ENCODE results near the gene RAB43. TPM values are rescaled to one million over a fixed set of nuclear protein-coding genes. Genes with fewer than 3 reads are reported as not detected.
"Not testable (repeated sequence)": the region's sequence is repeated elsewhere in the genome, so short reads cannot be mapped to it uniquely, and the experiment has no call there.

The RAB43 gene
- total RNA-seq, 4 donors from 2014 or later: 9.1 to 18.7 (median 11.3) TPM

DNA sequence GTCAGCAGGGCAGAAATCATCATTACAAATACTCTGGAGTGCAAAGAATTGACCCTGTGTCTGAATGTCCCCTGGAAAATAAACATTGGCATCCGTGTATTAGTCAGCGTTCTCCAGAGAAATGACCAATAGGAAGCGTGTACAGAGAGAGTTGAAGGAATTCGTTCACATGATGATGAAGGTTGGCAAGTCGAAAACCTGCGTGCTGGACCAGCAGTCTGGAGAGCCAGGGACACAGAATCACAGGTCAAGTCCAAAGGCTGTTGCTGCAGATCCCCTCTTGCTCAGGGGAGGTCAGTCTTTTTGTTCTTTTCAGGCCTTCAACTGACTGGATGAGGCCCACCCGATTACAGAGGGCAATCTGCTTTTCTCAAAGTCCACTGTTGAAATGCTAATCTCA, 44.4 kb downstream of the RAB43 start:
- H3K4me1 ChIP-seq: no peaks in the 10 kb centered on the region
- DNase-seq: no peak
- H3K27me3 ChIP-seq: no peaks in the 10 kb centered on the region
- H3K27ac ChIP-seq: no peak overlapping the region
- H3K36me3 ChIP-seq: no peaks in the 10 kb centered on the region
- H3K9me3 ChIP-seq: no peaks in the 10 kb centered on the region
- H3K4me3 ChIP-seq: no peak overlapping the region
- TF ChIP-seq POLR2A (IDR thresholded peaks at IDR 0.05) (no peak), CTCF (IDR thresholded peaks at IDR 0.05) (no peak)

DNA sequence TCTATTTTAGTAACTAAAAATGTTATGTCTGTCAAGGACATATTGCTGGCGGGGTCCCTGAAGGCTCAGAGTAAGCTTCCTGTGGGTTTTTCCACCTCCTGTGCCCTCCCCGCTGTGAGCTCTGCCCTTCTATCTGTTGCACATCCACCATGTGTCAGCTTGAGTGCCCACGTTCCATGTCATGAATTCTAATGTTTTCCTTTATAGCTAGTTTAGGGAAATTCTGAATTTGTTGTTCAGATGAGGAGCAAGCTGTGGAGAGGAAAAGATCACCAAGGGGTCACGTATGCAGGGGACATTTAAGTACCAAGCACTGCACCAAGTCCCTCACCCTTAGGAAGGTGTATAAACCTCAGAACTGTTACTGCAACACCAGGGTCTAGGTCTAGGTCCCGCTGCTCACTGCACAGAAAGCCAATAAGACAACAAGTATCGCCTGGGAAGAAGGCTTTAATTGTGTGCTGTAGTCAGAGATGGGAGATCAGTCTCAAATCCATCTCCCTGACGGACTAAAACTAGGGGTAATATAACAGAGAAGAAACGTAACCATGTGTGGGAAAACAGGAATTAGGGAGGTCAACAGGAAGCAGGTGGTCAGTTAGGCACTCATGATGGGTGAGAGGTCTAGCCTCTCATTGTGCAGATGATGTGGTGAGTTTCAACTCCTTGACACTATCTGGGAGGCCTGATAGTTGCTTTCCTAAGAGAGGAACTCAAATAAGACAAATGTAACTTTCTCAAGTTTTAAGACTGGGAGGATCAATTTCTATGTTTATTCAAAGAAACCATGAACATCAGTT, 51.3 kb downstream of the RAB43 start:
- no peaks in the 10 kb centered on the region for H3K36me3 ChIP-seq
- no peak for TF ChIP-seq POLR2A (IDR thresholded peaks at IDR 0.05)
- no peak for TF ChIP-seq CTCF (IDR thresholded peaks at IDR 0.05)
- no peak overlapping the region for H3K4me3 ChIP-seq
- no peaks in the 10 kb centered on the region for H3K27me3 ChIP-seq
- peaks cover 0 to 14% (median 0%) of the 10 kb centered on the region in 4 donors for H3K4me1 ChIP-seq
- H3K9me3 ChIP-seq: no peaks in the 10 kb centered on the region
- H3K27ac ChIP-seq: no peak overlapping the region
- no peak for DNase-seq

DNA sequence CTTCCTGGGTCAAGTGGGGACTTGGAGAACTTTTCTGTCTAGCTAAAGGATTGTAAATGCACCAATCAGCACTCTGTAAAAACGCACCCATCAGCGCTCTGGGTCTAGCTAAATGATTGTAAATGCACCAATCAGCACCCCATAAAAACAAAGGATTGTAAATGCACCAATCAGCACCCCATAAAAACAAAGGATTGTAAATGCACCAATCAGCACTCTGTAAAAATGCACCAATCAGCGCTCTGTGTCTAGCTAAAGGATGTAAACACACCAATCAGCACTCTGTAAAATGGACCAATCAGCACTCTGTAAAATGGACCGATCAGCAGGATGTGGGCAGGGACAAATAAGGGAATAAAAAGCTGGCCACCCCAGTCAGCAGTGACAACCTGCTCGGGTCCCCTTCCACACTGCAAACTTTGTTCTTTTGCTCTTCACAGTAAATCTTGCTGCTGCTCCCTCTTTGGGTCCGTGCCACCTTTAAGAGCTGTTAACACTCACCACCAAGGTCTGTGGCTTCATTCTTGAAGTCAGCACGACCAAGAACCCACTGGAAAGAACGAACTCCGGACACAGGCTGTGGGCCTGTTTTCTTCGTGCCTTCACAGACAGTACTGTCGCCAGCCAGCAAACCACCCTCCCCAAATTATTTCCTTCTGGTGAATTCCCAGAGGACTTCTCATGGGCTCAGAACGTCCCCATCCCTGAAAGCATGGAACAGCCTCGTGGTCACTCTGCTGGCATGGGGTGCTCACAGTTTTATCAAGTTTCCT, 52.1 kb downstream of the RAB43 start:
- not testable (repeated sequence) for H3K36me3 ChIP-seq, DNase-seq
- H3K4me1 ChIP-seq: peaks cover 0 to 22% (median 0%) of the 10 kb centered on the region in 4 donors

GRCh38 chr3:129068291-129068886, 53.2 kb downstream of the RAB43 start:
- Histone ChIP-seq H3K4me3 (peak overlapping the region; percentile 15 to 48 (median 32)), H3K36me3 (no peaks in the 10 kb centered on the region), H3K27ac (peak overlapping the region in 2 of 4 donors; percentile 15 to 19), H3K27me3 (no peaks in the 10 kb centered on the region), H3K9me3 (no peaks in the 10 kb centered on the region), H3K4me1 (peaks cover 0 to 24% (median 0%) of the 10 kb centered on the region in 4 donors)
- DNase-seq: no peak
- TF ChIP-seq CTCF (IDR thresholded peaks at IDR 0.05) (no peak), POLR2A (IDR thresholded peaks at IDR 0.05) (no peak)

More for the DNA sequence above, 52.1 kb downstream of the RAB43 start:
- not testable (repeated sequence) for H3K27ac ChIP-seq, H3K4me3 ChIP-seq, H3K9me3 ChIP-seq, H3K27me3 ChIP-seq

DNA sequence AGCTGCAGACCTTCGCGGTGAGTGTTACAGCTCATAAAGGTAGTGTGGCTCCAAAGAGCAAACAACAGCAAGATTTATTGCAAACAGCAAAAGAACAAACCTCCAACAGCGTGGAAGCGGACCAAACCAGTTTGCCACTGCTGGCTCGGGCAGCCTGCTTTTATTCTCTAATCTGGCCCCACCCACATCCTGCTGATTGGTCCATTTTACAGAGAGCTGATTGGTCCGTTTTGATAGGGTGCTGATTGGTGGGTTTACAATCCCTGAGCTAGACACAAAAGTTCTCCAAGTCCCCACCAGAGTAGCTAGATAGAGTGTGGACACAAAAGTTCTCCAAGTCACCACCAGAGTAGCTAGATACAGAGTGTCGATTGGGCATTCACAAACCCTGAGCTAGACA, 53.9 kb downstream of the RAB43 start:
- not testable (repeated sequence) for H3K27me3 ChIP-seq, H3K9me3 ChIP-seq, DNase-seq, H3K4me3 ChIP-seq, H3K36me3 ChIP-seq
- peak overlapping the region in 1 of 4 donors; percentile 19 for H3K27ac ChIP-seq
- H3K4me1 ChIP-seq: peaks cover 0 to 24% (median 0%) of the 10 kb centered on the region in 4 donors
- TF ChIP-seq CTCF (IDR thresholded peaks at IDR 0.05) (peak in 1 of 6 experiments; percentile 5), POLR2A (IDR thresholded peaks at IDR 0.05) (peak in 1 of 2 donors; percentile 52)

DNA sequence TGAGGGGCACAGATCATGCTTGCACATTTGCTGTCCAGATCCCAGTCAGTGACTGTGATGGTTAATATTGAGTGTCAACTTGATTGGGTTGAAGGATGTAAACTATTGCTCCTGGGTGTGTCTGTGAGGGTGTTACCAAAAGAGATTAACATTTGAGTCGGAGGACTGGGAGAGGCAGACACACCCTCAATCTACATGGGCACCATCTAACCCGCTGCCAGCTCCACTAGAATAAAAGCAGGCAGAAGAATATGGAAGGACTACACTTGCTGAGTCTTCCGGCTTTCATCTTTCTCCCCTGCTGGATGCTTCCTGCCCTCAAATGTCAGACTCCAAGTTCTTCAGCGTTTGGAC, 55.9 kb downstream of the RAB43 start:
- Histone ChIP-seq H3K9me3 (no peaks in the 10 kb centered on the region), H3K36me3 (no peaks in the 10 kb centered on the region), H3K27me3 (no peaks in the 10 kb centered on the region), H3K4me1 (peaks cover 0 to 24% (median 0%) of the 10 kb centered on the region in 4 donors), H3K27ac (peak overlapping the region in 2 of 4 donors; percentile 70 to 78), H3K4me3 (no peak overlapping the region)
- TF ChIP-seq CTCF (IDR thresholded peaks at IDR 0.05) (no peak), POLR2A (IDR thresholded peaks at IDR 0.05) (no peak)
- no peak for DNase-seq
